Caco-2 (cell line): ENCODE data around the gene KRTAP1-5. TPM values are rescaled to one million over a fixed set of nuclear protein-coding genes. Genes with fewer than 3 reads are reported as not detected.

Source experiments
- BruUV-seq: library from RNA; stranded (reverse); fragments of 400-500 nt; replicated peaks from 2 replicates; lab custom pipeline; 2021; lab: Mats Ljungman, UMichigan
- CTCF ChIA-PET: fragments of 300-600 bp; sonication (Branson Sonifier 250); formaldehyde crosslinking; loops from one replicate; lab custom pipeline; 2022; ENCODE audit warnings: antibody characterized with exemption; lab: Charles Lee
- POLR2A ChIA-PET: fragments of 300-600 bp; sonication (Branson Sonifier 250); formaldehyde crosslinking; loops from one replicate; lab custom pipeline; 2022; ENCODE audit warnings: antibody characterized with exemption; lab: Charles Lee
- DNase-seq, 2 experiments: peaks; one replicate each; pipeline versions ENCODE4 v3.0.0 to v3.0.0-alpha.2; 2020 to 2022
- H3K27me3 ChIP-seq: replicated peaks from 2 replicates; pipeline ENCODE4 v1.6.0; 2011; ENCODE audit warnings: low read length; ENCODE audit not compliant: control insufficient read depth, insufficient read depth
- H3K36me3 ChIP-seq: 2 replicates; pipeline ENCODE4 v1.5.1; 2011; ENCODE audit warnings: low read length; ENCODE audit not compliant: control insufficient read depth, insufficient read depth
- H3K4me1 ChIP-seq: fragments of 250-450 bp; sonication (Bioruptor Pico); 2 replicates; pipeline ENCODE4 v1.5.1; 2020; ENCODE audit warnings: mild to moderate bottlenecking
- H3K4me3 ChIP-seq: 2 replicates; pipeline ENCODE4 v1.5.1; 2011; ENCODE audit warnings: low read depth, mild to moderate bottlenecking, control low read depth, low read length
- H3K9me3 ChIP-seq: fragments of 250-450 bp; sonication (Bioruptor Pico); 2 replicates; pipeline ENCODE4 v1.5.1; 2020; ENCODE audit warnings: mild to moderate bottlenecking, moderate library complexity
- H3K27ac Mint-ChIP-seq: one replicate; pipeline ENCODE4 v1.8.0; 2022; ENCODE audit warnings: mixed read lengths; ENCODE audit not compliant: unreplicated experiment
- H3K27me3 Mint-ChIP-seq: one replicate; pipeline ENCODE4 v1.8.0; 2022; ENCODE audit warnings: mixed read lengths; ENCODE audit not compliant: insufficient read depth, unreplicated experiment
- H3K36me3 Mint-ChIP-seq: one replicate; pipeline ENCODE4 v1.8.0; 2022; ENCODE audit warnings: mild to moderate bottlenecking, mixed read lengths; ENCODE audit not compliant: insufficient read depth, unreplicated experiment
- H3K4me1 Mint-ChIP-seq: one replicate; pipeline ENCODE4 v1.8.0; 2022; ENCODE audit warnings: low read depth, mixed read lengths; ENCODE audit not compliant: unreplicated experiment
- H3K4me3 Mint-ChIP-seq: one replicate; pipeline ENCODE4 v1.8.0; 2022; ENCODE audit warnings: mild to moderate bottlenecking, moderate library complexity, mixed read lengths; ENCODE audit not compliant: unreplicated experiment
- H3K9me3 Mint-ChIP-seq: one replicate; pipeline ENCODE4 v1.8.0; 2022; ENCODE audit warnings: mixed read lengths; ENCODE audit not compliant: unreplicated experiment
- CTCF ChIP-seq, 2 experiments: fragments of 200-600 bp in 1 of 2; IDR thresholded peaks; 1 replicate in 1 of 2; 2 replicates in 1 of 2; pipeline versions ENCODE4 v1.5.1 to v1.8.0; 2011 to 2022; ENCODE audit warnings: antibody characterized with exemption in 1 of 2, control low read depth in 1 of 2, inconsistent platforms in 1 of 2, low read depth in 1 of 2, low read length in 1 of 2, mild to moderate bottlenecking in 1 of 2, moderate library complexity in 1 of 2; ENCODE audit not compliant: insufficient read depth in 1 of 2, severe bottlenecking in 1 of 2, unreplicated experiment in 1 of 2
- intact Hi-C: fragments of 100-400 bp; cut with micrococcal nuclease; formaldehyde crosslinking; loops from one replicate; pipeline ENCODE4 v1.10.0; 2022; ENCODE audit not compliant: unreplicated experiment
- total RNA-seq: library from RNA; stranded (reverse); gene quantifications from 2 replicates; pipeline ENCODE4 v1.2.3, GENCODE V29; 2022

KRTAP1-5 gene
- total RNA-seq, 1 experiment from 2014 or later = not detected

DNA sequence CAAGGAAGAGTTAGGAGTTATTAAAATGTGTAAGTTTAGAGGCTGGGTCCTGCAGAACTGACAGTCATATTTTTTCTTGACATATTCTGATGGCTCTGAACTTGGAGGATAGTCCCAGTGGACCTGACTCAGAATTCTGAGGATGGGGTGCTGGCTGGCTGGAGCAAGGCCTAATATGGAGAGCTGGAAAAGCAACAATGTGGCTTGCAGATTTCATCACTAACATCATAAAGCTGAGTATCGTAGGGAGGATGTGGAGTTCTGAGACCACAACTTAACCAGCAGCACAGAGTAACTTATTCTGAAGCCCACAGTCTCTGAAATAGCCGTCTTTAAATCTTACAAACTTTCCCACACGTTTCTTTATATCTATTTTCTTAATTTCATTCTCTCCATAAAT is 2.3 kb downstream of the KRTAP1-5 start:
- Mint-ChIP-seq H3K36me3 (no peaks in the 10 kb centered on the region), H3K4me3 (no peak overlapping the region), H3K4me1 (no peaks in the 10 kb centered on the region), H3K27ac (no peak overlapping the region), H3K9me3 (peaks cover 13% of the 10 kb centered on the region), H3K27me3 (no peaks in the 10 kb centered on the region)
- H3K27me3 ChIP-seq = no peaks in the 10 kb centered on the region
- intact Hi-C loops = no loop called here
- ChIA-PET CTCF (no interaction called here), POLR2A (no interaction called here)
- H3K4me3 ChIP-seq = no peak overlapping the region
- TF ChIP-seq CTCF (IDR thresholded peaks at IDR 0.05; ENCODE audit: insufficient read depth in 1 of 2, low read depth in 1 of 2, low read length in 1 of 2, severe bottlenecking in 1 of 2, unreplicated experiment in 1 of 2) = no peak
- no TSS peak for BruUV-seq
- H3K4me1 ChIP-seq = 0 out of 2 replicates have a peak, but pooled peaks cover 6% of the 10 kb centered on the region
- DNase-seq = no peak
- H3K9me3 ChIP-seq = no peaks in the 10 kb centered on the region
- no peaks in the 10 kb centered on the region for H3K36me3 ChIP-seq

- no peak for TF ChIP-seq CTCF (IDR thresholded peaks at IDR 0.05; ENCODE audit: insufficient read depth in 1 of 2, low read depth in 1 of 2, low read length in 1 of 2, severe bottlenecking in 1 of 2, unreplicated experiment in 1 of 2)
- intact Hi-C loops = no loop called here
- Mint-ChIP-seq H3K9me3 (peaks cover 17% of the 10 kb centered on the region), H3K4me1 (peaks cover 14% of the 10 kb centered on the region), H3K36me3 (no peaks in the 10 kb centered on the region), H3K27ac (no peak overlapping the region), H3K4me3 (no peak overlapping the region), H3K27me3 (no peaks in the 10 kb centered on the region)
- peak; percentile 31 to 61 for DNase-seq
- Histone ChIP-seq H3K36me3 (no peaks in the 10 kb centered on the region), H3K9me3 (no peaks in the 10 kb centered on the region), H3K27me3 (no peaks in the 10 kb centered on the region), H3K4me1 (peaks cover 36% of the 10 kb centered on the region), H3K4me3 (no peak overlapping the region)
- BruUV-seq = no TSS peak
- ChIA-PET POLR2A (no interaction called here), CTCF (no interaction called here)
Measured at GRCh38 chr17:41020336-41020735, 6.7 kb downstream of the KRTAP1-5 start.

GRCh38 chr17:41019415-41019814 is 7.6 kb downstream of the KRTAP1-5 start:
- no peak for DNase-seq
- Histone ChIP-seq H3K4me1 (peaks cover 36% of the 10 kb centered on the region), H3K36me3 (no peaks in the 10 kb centered on the region), H3K9me3 (no peaks in the 10 kb centered on the region), H3K27me3 (no peaks in the 10 kb centered on the region), H3K4me3 (no peak overlapping the region)
- peaks cover 14% of the 10 kb centered on the region for H3K4me1 Mint-ChIP-seq
- H3K4me3 Mint-ChIP-seq = no peak overlapping the region
- TF ChIP-seq CTCF (IDR thresholded peaks at IDR 0.05; ENCODE audit: insufficient read depth in 1 of 2, low read depth in 1 of 2, low read length in 1 of 2, severe bottlenecking in 1 of 2, unreplicated experiment in 1 of 2) = no peak
- CTCF ChIA-PET = interaction anchor here (0.6 kb wide), 1 partner anchor 20 kb away, joined by 3 read pairs; no protein-coding TSS in a partner anchor
- intact Hi-C loops = no loop called here
- peaks cover 23% of the 10 kb centered on the region for H3K9me3 Mint-ChIP-seq
- POLR2A ChIA-PET = interaction anchor here (0.9 kb wide), 1 partner anchor 160 kb away, joined by 6 read pairs; no protein-coding TSS in a partner anchor
- no peaks in the 10 kb centered on the region for H3K27me3 Mint-ChIP-seq
- no peak overlapping the region for H3K27ac Mint-ChIP-seq
- no peaks in the 10 kb centered on the region for H3K36me3 Mint-ChIP-seq
- no TSS peak for BruUV-seq
